K562 (cell line): Measurements from ENCODE around the gene GABARAP. TPM values are rescaled to one million over a fixed set of nuclear protein-coding genes. Genes with fewer than 3 reads are reported as not detected.
A peak's percentile ranks its signal among the peaks of the same experiment; 100 is the strongest.

ENCODE experiments used
- HCFC1 ChIP-seq: IDR thresholded peaks from 2 replicates; pipeline ENCODE4 v1.6.1; 2012; ENCODE audit warnings: low read depth, low read length, improper control_type of control experiment
- HMGN3 ChIP-seq: IDR thresholded peaks from 2 replicates; pipeline ENCODE4 v1.6.1; 2011; ENCODE audit warnings: borderline replicate concordance, low read depth, mild to moderate bottlenecking, mixed read lengths, low read length; ENCODE audit not compliant: insufficient read length; ENCODE audit errors: extremely low read depth
- MTA3 ChIP-seq: fragments of 450-650 bp; formaldehyde crosslinking; IDR thresholded peaks from 2 replicates; pipeline ENCODE4 v1.6.1; 2017; ENCODE audit warnings: mild to moderate bottlenecking, borderline replicate concordance
- MYNN ChIP-seq, 2 experiments: sonication (generic); formaldehyde crosslinking in 1 of 2; IDR thresholded peaks; 2 replicates each; pipeline versions ENCODE4 v1.5.0 to v1.6.1; 2016 to 2020; ENCODE audit warnings: antibody characterized with exemption in 1 of 2, missing genetic modification reagents in 1 of 2
- NFRKB ChIP-seq: fragments of 450-650 bp; IDR thresholded peaks from 2 replicates; pipeline ENCODE4 v1.6.1; 2016; ENCODE audit warnings: low read depth
- NR2C1 ChIP-seq, 2 experiments: fragments of 450-650 bp; IDR thresholded peaks; 2 replicates each; pipeline ENCODE4 v1.6.1; 2017; ENCODE audit warnings: mild to moderate bottlenecking in 2 of 2, antibody characterized with exemption in 1 of 2, inconsistent platforms in 1 of 2, missing compliant biosample characterization in 1 of 2, missing genetic modification characterization in 1 of 2
- PCBP1 ChIP-seq: fragments of 200-400 bp; formaldehyde crosslinking; IDR thresholded peaks from 2 replicates; pipeline ENCODE4 v1.6.1; 2018; ENCODE audit warnings: mild to moderate bottlenecking, low read depth, low read length; ENCODE audit not compliant: poor library complexity, severe bottlenecking
- PHF8 ChIP-seq: fragments of 200-600 bp; sonication (generic); IDR thresholded peaks from 2 replicates; pipeline ENCODE4 v1.6.1; 2012; ENCODE audit warnings: mixed run types, mild to moderate bottlenecking, inconsistent platforms, low read length, moderate library complexity, borderline replicate concordance
- POLR2B ChIP-seq: fragments of 450-650 bp; IDR thresholded peaks from 2 replicates; pipeline ENCODE4 v1.6.1; 2018; ENCODE audit warnings: low read depth; ENCODE audit not compliant: partially characterized antibody
- POLR2H ChIP-seq: IDR thresholded peaks from 2 replicates; pipeline ENCODE4 v1.6.1; 2016; ENCODE audit warnings: missing genetic modification characterization, low read depth, mild to moderate bottlenecking, control low read depth, missing compliant biosample characterization, moderate library complexity
- RBM22 ChIP-seq: fragments of 200-400 bp; formaldehyde crosslinking; IDR thresholded peaks from 2 replicates; pipeline ENCODE4 v1.6.1; 2018; ENCODE audit warnings: low read length, low read depth; ENCODE audit not compliant: poor library complexity, severe bottlenecking
- SRSF3 ChIP-seq: fragments of 200-400 bp; formaldehyde crosslinking; IDR thresholded peaks from 2 replicates; pipeline ENCODE4 v1.6.1; 2016; ENCODE audit warnings: mild to moderate bottlenecking, low read length, moderate library complexity; ENCODE audit not compliant: insufficient read depth
- XRCC3 ChIP-seq: fragments of 450-650 bp; IDR thresholded peaks from 2 replicates; pipeline ENCODE4 v1.6.1; 2017; ENCODE audit warnings: mild to moderate bottlenecking, moderate library complexity
- YY1 ChIP-seq, 3 experiments: IDR thresholded peaks; 2 replicates each; pipeline ENCODE4 v1.6.1; 2011; ENCODE audit warnings: low read length in 2 of 3, mild to moderate bottlenecking in 2 of 3, moderate library complexity in 2 of 3, borderline replicate concordance in 1 of 3, control low read depth in 1 of 3, low read depth in 1 of 3; ENCODE audit not compliant: insufficient read depth in 3 of 3, insufficient replicate concordance in 2 of 3, control insufficient read depth in 1 of 3, insufficient read length in 1 of 3; ENCODE audit errors: extremely low read depth in 1 of 3
- ZSCAN29 ChIP-seq: fragments of 450-650 bp; IDR thresholded peaks from 2 replicates; pipeline ENCODE4 v1.6.1; 2017
- polyA plus RNA-seq, 8 experiments: library from polyadenylated mRNA; depleted of rRNA in 4 of 8; stranded (reverse) in 5 of 8; unstranded in 3 of 8; fragments of >200 nt; fragmentation: Nextera tagmentation in 2 of 8; fragmentation: Illumina TruSeq in 1 of 8; extraction: Ambion mirVana in 2 of 8; extraction: Trizol in 1 of 8; gene quantifications; 2 replicates each; pipeline versions ENCODE4 v1.2.1 to v1.2.3, GENCODE V29; 2011 to 2014; ENCODE audit warnings: inconsistent platforms in 1 of 8, missing spikeins in 1 of 8
- total RNA-seq, 7 experiments: library from RNA; depleted of rRNA in 6 of 7; stranded (reverse); fragments of >200 nt in 6 of 7; fragmentation: Illumina TruSeq in 2 of 7; extraction: Trizol in 2 of 7; gene quantifications; 2 replicates each; pipeline versions ENCODE4 v1.2.1 to v1.2.3, GENCODE V29; 2011 to 2021; ENCODE audit warnings: low replicate concordance in 1 of 7
- TF ChIP-seq, protein P1 (sequence below): sonication (generic); formaldehyde crosslinking; IDR thresholded peaks from 2 replicates; pipeline ENCODE4 v1.8.0; 2023; ENCODE audit warnings: mild to moderate bottlenecking, missing genetic modification reagents
- TF ChIP-seq, protein P2 (sequence below), 3 experiments: fragments of 200-800 bp in 1 of 3; fragments of 250-450 bp in 1 of 3; fragments of 450-650 bp in 1 of 3; sonication (Bioruptor Pico) in 1 of 3; sonication (Bioruptor generic) in 1 of 3; formaldehyde crosslinking in 1 of 3; IDR thresholded peaks; 2 replicates each; pipeline versions ENCODE4 v1.6.1 to v1.8.0; 2016 to 2022; ENCODE audit warnings: mild to moderate bottlenecking in 2 of 3, missing genetic modification characterization in 2 of 3, missing compliant biosample characterization in 1 of 3, moderate library complexity in 1 of 3

The GABARAP gene
- total and polyA plus RNA-seq, 9 of the 15 experiments (the other 6 are each of a cell fraction or from before 2014, with no cell fraction given): 47.5 to 373 (median 152) TPM

DNA sequence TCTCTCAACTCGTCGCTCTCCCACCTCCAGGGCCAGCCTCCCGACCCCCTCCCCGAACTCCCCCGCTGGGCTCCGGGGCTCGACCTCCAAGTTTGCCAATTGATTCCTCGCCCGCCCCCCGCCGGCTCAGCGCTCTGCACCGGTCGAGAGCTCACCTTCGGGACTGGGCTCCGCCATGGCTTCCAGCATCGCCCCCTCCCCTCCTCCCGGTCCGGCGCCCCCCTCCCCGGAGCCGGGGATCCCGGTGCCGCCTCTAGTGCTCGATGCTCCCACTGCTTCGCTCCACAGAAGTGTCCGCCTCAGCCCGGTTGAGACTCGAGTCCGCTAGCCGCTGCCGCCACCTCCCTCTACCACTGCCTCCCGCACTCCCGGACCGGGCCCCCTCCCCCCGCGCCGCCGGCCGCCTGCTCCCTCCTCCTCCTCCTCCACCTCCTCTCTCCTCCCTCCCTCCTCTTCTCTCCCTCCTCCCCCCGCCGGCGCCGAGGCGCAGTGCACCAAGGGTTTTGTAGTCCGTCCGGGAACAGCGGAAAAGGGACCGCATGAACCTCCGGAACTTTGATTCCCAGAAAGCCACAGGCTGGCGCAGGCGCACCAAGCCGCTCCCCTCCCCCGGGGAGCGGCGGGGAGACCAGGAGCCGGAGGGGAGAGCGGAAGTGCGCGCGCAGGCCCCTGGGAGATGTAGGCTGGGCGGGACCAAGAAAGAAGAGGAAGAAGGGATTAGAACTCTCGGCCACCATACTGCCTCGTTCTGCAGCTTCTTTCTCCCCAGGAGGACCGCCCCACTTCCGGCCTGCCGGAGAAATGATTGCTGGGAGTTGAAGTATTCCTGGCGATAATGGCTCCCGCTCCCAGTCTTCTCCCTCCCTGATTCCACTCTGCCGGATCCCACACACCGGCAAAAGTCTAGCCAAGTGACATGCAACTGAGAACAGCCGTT is 2.9 kb downstream of the GABARAP start, which contains the start of gene PHF23 (continued):
- TF ChIP-seq, protein P1, sequence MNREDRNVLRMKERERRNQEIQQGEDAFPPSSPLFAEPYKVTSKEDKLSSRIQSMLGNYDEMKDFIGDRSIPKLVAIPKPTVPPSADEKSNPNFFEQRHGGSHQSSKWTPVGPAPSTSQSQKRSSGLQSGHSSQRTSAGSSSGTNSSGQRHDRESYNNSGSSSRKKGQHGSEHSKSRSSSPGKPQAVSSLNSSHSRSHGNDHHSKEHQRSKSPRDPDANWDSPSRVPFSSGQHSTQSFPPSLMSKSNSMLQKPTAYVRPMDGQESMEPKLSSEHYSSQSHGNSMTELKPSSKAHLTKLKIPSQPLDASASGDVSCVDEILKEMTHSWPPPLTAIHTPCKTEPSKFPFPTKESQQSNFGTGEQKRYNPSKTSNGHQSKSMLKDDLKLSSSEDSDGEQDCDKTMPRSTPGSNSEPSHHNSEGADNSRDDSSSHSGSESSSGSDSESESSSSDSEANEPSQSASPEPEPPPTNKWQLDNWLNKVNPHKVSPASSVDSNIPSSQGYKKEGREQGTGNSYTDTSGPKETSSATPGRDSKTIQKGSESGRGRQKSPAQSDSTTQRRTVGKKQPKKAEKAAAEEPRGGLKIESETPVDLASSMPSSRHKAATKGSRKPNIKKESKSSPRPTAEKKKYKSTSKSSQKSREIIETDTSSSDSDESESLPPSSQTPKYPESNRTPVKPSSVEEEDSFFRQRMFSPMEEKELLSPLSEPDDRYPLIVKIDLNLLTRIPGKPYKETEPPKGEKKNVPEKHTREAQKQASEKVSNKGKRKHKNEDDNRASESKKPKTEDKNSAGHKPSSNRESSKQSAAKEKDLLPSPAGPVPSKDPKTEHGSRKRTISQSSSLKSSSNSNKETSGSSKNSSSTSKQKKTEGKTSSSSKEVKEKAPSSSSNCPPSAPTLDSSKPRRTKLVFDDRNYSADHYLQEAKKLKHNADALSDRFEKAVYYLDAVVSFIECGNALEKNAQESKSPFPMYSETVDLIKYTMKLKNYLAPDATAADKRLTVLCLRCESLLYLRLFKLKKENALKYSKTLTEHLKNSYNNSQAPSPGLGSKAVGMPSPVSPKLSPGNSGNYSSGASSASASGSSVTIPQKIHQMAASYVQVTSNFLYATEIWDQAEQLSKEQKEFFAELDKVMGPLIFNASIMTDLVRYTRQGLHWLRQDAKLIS (CRISPR knock-in tag): peak; percentile 25; the same call in 1 of the 2 replicates
- TF ChIP-seq PHF8: peak; percentile 39; the same call in 1 of the 2 replicates
- peak; percentile 10; the same call in 1 of the 2 replicates for TF ChIP-seq NR2C1 (IDR thresholded peaks at IDR 0.05)
- TF ChIP-seq NR2C1 (tag; IDR thresholded peaks at IDR 0.05): peak; percentile 67
- TF ChIP-seq MYNN (IDR thresholded peaks at IDR 0.05): no peak
- TF ChIP-seq MYNN (CRISPR knock-in tag; IDR thresholded peaks at IDR 0.05): no peak
- TF ChIP-seq POLR2B: peak; percentile 63
- peak; percentile 38; the same call in 1 of the 2 replicates for TF ChIP-seq NFRKB
- TF ChIP-seq POLR2H (tag): peak; percentile 58
- TF ChIP-seq YY1 (IDR thresholded peaks at IDR 0.05; ENCODE audit: borderline replicate concordance in 1 of 3, control insufficient read depth in 1 of 3, extremely low read depth in 1 of 3, insufficient read depth in 3 of 3, insufficient read length in 1 of 3, insufficient replicate concordance in 2 of 3, low read depth in 1 of 3, low read length in 2 of 3): peak; percentile 20 to 88 (median 82)
- TF ChIP-seq SRSF3: no peak
- TF ChIP-seq XRCC3: no peak
- TF ChIP-seq, protein P2, sequence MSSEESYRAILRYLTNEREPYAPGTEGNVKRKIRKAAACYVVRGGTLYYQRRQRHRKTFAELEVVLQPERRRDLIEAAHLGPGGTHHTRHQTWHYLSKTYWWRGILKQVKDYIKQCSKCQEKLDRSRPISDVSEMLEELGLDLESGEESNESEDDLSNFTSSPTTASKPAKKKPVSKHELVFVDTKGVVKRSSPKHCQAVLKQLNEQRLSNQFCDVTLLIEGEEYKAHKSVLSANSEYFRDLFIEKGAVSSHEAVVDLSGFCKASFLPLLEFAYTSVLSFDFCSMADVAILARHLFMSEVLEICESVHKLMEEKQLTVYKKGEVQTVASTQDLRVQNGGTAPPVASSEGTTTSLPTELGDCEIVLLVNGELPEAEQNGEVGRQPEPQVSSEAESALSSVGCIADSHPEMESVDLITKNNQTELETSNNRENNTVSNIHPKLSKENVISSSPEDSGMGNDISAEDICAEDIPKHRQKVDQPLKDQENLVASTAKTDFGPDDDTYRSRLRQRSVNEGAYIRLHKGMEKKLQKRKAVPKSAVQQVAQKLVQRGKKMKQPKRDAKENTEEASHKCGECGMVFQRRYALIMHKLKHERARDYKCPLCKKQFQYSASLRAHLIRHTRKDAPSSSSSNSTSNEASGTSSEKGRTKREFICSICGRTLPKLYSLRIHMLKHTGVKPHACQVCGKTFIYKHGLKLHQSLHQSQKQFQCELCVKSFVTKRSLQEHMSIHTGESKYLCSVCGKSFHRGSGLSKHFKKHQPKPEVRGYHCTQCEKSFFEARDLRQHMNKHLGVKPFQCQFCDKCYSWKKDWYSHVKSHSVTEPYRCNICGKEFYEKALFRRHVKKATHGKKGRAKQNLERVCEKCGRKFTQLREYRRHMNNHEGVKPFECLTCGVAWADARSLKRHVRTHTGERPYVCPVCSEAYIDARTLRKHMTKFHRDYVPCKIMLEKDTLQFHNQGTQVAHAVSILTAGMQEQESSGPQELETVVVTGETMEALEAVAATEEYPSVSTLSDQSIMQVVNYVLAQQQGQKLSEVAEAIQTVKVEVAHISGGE (CRISPR knock-in tag; IDR thresholded peaks at IDR 0.05): peak in 1 of 3 experiments; percentile 94; a peak in 2 of 6 replicates
- TF ChIP-seq ZSCAN29: no peak
- TF ChIP-seq HMGN3: peak; percentile 71
- peak; percentile 78 for TF ChIP-seq MTA3
- TF ChIP-seq HCFC1: peak; percentile 92
- TF ChIP-seq RBM22: no peak
- TF ChIP-seq PCBP1: peak; percentile 67
